Chondrocyte (in vitro differentiated cells): ENCODE measurements around the gene SBNO2. TPM values are rescaled to one million over a fixed set of nuclear protein-coding genes. Genes with fewer than 3 reads are reported as not detected.

Source experiments
- DNase-seq: peaks from one replicate; pipeline ENCODE4 v3.0.0; 2021; ENCODE audit warnings: mixed read lengths, low spot score
- H3K27ac Mint-ChIP-seq: one replicate; pipeline ENCODE4 v1.8.0; 2021; ENCODE audit warnings: mild to moderate bottlenecking, moderate library complexity, mixed read lengths; ENCODE audit not compliant: unreplicated experiment
- H3K27me3 Mint-ChIP-seq: 2 replicates; pipeline ENCODE4 v1.8.0; 2021; ENCODE audit warnings: low read depth, mixed read lengths
- H3K36me3 Mint-ChIP-seq: 2 replicates; pipeline ENCODE4 v1.8.0; 2021; ENCODE audit warnings: low read depth, mixed read lengths
- H3K4me1 Mint-ChIP-seq: 2 replicates; pipeline ENCODE4 v1.8.0; 2021; ENCODE audit warnings: low read depth, mild to moderate bottlenecking, mixed read lengths
- H3K4me3 Mint-ChIP-seq: one replicate; pipeline ENCODE4 v1.8.0; 2021; ENCODE audit warnings: mild to moderate bottlenecking, moderate library complexity, mixed read lengths; ENCODE audit not compliant: unreplicated experiment
- H3K9me3 Mint-ChIP-seq: 2 replicates; pipeline ENCODE4 v1.8.0; 2021; ENCODE audit warnings: low read depth, mixed read lengths
- CTCF ChIP-seq: fragments of 200-600 bp; sonication (generic); IDR thresholded peaks from 2 replicates; pipeline ENCODE4 v1.5.0; 2021; ENCODE audit warnings: antibody characterized with exemption, mild to moderate bottlenecking, moderate library complexity
- total RNA-seq: library from RNA; stranded (reverse); gene quantifications from 3 replicates; pipeline ENCODE4 v1.2.1, GENCODE V29; 2021

The SBNO2 gene
- total RNA-seq, 1 donor from 2014 or later, result 45.6 TPM

- no peak overlapping the region for H3K4me3 Mint-ChIP-seq
- no peak overlapping the region for H3K27ac Mint-ChIP-seq
- H3K36me3 Mint-ChIP-seq, result no peaks in the 10 kb centered on the region
- H3K4me1 Mint-ChIP-seq, result peaks cover 8% of the 10 kb centered on the region
- peaks cover 22% of the 10 kb centered on the region for H3K27me3 Mint-ChIP-seq
- no peaks in the 10 kb centered on the region for H3K9me3 Mint-ChIP-seq
- DNase-seq, result no peak
- no peak for TF ChIP-seq CTCF
Observed at GRCh38 chr19:1069009-1069779, 104.9 kb downstream of the SBNO2 start.

- Mint-ChIP-seq H3K36me3 (no peaks in the 10 kb centered on the region), H3K27me3 (peaks cover 22% of the 10 kb centered on the region), H3K9me3 (no peaks in the 10 kb centered on the region), H3K27ac (no peak overlapping the region), H3K4me1 (peaks cover 8% of the 10 kb centered on the region), H3K4me3 (no peak overlapping the region)
- peak; percentile 88 for DNase-seq
- TF ChIP-seq CTCF, result no peak
Observed at GRCh38 chr19:1068009-1069001, 105.8 kb downstream of the SBNO2 start.

- no peak overlapping the region for H3K4me3 Mint-ChIP-seq
Observed at GRCh38 chr19:1067341-1067957, 106.6 kb downstream of the SBNO2 start.

DNA sequence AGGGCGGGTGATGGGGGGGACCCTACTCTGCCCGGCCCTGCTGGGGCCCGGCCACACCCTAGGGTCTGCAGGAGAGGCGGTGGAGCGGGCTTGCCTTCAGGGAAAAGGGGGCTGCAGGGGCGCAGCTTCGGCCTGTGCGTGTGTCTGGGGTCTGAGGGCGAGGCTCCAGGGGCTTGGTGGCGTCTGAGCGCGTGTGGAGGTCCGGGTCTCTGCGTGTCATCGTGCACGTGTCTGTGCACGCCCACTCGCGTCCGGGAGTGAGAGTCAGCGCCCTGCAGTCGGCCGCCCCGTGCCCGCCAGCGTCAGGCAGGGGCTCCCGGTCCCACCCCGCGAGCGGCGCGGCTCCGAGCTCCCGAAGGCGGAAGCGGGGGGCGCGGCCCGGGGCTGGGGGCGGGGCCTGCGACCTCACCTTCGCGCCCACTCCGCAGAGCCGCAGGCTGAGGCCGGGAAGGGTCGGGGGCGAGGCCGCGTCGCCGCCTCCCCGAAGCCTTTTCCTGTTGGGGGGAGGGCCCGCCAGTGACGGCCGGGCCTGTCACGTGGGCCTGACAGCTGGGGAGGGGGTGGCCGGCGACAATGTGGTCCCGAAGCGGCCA, 107.2 kb downstream of the SBNO2 start, which contains the start of gene ARHGAP45:
Gene ARHGAP45 (plus strand): TSS at position 420 of the 593 bp plus-strand sequence. CDS start 239 bp downstream, outside the sequence.
- Mint-ChIP-seq H3K27ac (no peak within 1 kb of the TSS), H3K4me3 (peak within 1 kb of the TSS; percentile 45), H3K36me3 (no peaks in the 10 kb centered on the region)

More at GRCh38 chr19:1067341-1067957, 106.6 kb downstream of the SBNO2 start:
- no peak overlapping the region for H3K27ac Mint-ChIP-seq
- no peak for TF ChIP-seq CTCF
- peaks cover 8% of the 10 kb centered on the region for H3K4me1 Mint-ChIP-seq
- H3K9me3 Mint-ChIP-seq, result no peaks in the 10 kb centered on the region
- peaks cover 20% of the 10 kb centered on the region for H3K27me3 Mint-ChIP-seq
- no peak for DNase-seq
- H3K36me3 Mint-ChIP-seq, result no peaks in the 10 kb centered on the region

More for the DNA sequence above, 107.2 kb downstream of the SBNO2 start, which contains the start of gene ARHGAP45:
- H3K9me3 Mint-ChIP-seq, result no peaks in the 10 kb centered on the region
- peaks cover 6% of the 10 kb centered on the region for H3K4me1 Mint-ChIP-seq
- DNase-seq, result no peak
- peaks cover 18% of the 10 kb centered on the region for H3K27me3 Mint-ChIP-seq
- no peak for TF ChIP-seq CTCF
